IMR-90 (cell line): ENCODE measurements around the gene RGS9. TPM values are rescaled to one million over a fixed set of nuclear protein-coding genes. Genes with fewer than 3 reads are reported as not detected.
A peak's percentile ranks its signal among the peaks of the same experiment; 100 is the strongest.

Experiments
- ATAC-seq: fragments of 200-7000 bp; cut with Tn5 transposase; 2 replicates; pipeline ENCODE4 v1.9.1; 2020; ENCODE audit warnings: low read depth, mild to moderate bottlenecking, moderate library complexity
- BruUV-seq: library from RNA; stranded (reverse); fragments of 400-500 nt; replicated peaks from 2 replicates; lab custom pipeline; 2021; lab: Mats Ljungman, UMichigan
- CTCF ChIA-PET: fragments of 300-600 bp; formaldehyde crosslinking; extraction: SDS; loops from one replicate; lab custom pipeline; 2021; ENCODE audit warnings: antibody characterized with exemption; lab: Yijun Ruan, JAX
- POLR2A ChIA-PET: fragments of 300-600 bp; sonication (Branson Sonifier 250); formaldehyde crosslinking; loops from one replicate; lab custom pipeline; 2022; ENCODE audit warnings: antibody characterized with exemption; ENCODE audit not compliant: unreplicated experiment; lab: Charles Lee
- DNase-seq: peaks from one replicate; pipeline ENCODE4 v3.0.0; 2013
- H2AFZ ChIP-seq: replicated peaks from 2 replicates; pipeline ENCODE3; 2013; ENCODE audit warnings: low read length, mild to moderate bottlenecking; ENCODE audit not compliant: poor library complexity
- H2AK5ac ChIP-seq: 2 replicates; pipeline ENCODE4 v1.6.1; 2013; ENCODE audit warnings: low read depth, low read length, inconsistent platforms
- H2AK9ac ChIP-seq: replicated peaks from 2 replicates; pipeline ENCODE3; 2013; ENCODE audit warnings: mild to moderate bottlenecking, low read depth, low read length, moderate library complexity; ENCODE audit not compliant: poor library complexity
- H2BK120ac ChIP-seq: 2 replicates; pipeline ENCODE4 v1.6.1; 2013; ENCODE audit warnings: low read depth, low read length, inconsistent platforms
- H2BK15ac ChIP-seq: 3 replicates; pipeline ENCODE4 v1.6.1; 2013; ENCODE audit warnings: low read depth, low read length, inconsistent platforms
- H2BK20ac ChIP-seq: 2 replicates; pipeline ENCODE4 v1.6.1; 2013; ENCODE audit warnings: low read depth, mild to moderate bottlenecking, inconsistent platforms, low read length, moderate library complexity
- H2BK5ac ChIP-seq: 2 replicates; pipeline ENCODE4 v1.6.1; 2013; ENCODE audit warnings: mild to moderate bottlenecking, low read depth, low read length, inconsistent platforms; ENCODE audit not compliant: poor library complexity, severe bottlenecking
- H3K14ac ChIP-seq: replicated peaks from 2 replicates; pipeline ENCODE4 v1.6.1; 2013; ENCODE audit warnings: low read depth, low read length, inconsistent platforms
- H3K18ac ChIP-seq: 2 replicates; pipeline ENCODE4 v1.6.1; 2013; ENCODE audit warnings: low read depth, low read length, control low read depth
- H3K23ac ChIP-seq: 2 replicates; pipeline ENCODE4 v1.6.1; 2013; ENCODE audit warnings: low read depth, low read length, inconsistent platforms
- H3K27ac ChIP-seq: 2 replicates; pipeline ENCODE4 v1.5.1; 2013; ENCODE audit warnings: mild to moderate bottlenecking, control low read depth, low read length; ENCODE audit not compliant: insufficient read depth
- H3K27me3 ChIP-seq: 2 replicates; pipeline ENCODE4 v1.6.1; 2013; ENCODE audit warnings: low read length; ENCODE audit not compliant: control insufficient read depth, insufficient read depth
- H3K36me3 ChIP-seq: 2 replicates; pipeline ENCODE4 v1.6.1; 2013; ENCODE audit warnings: low read length, mixed read lengths; ENCODE audit not compliant: control insufficient read depth, insufficient read depth
- H3K4ac ChIP-seq: 2 replicates; pipeline ENCODE4 v1.6.1; 2013; ENCODE audit warnings: low read depth, low read length, inconsistent platforms
- H3K4me1 ChIP-seq: 2 replicates; pipeline ENCODE4 v1.6.1; 2013; ENCODE audit warnings: low read length, mixed read lengths; ENCODE audit not compliant: control insufficient read depth, insufficient read depth
- H3K4me2 ChIP-seq: 2 replicates; pipeline ENCODE4 v1.6.1; 2013; ENCODE audit warnings: low read depth, mild to moderate bottlenecking, control low read depth, low read length, moderate library complexity
- H3K4me3 ChIP-seq: 2 replicates; pipeline ENCODE4 v1.5.1; 2013; ENCODE audit warnings: low read depth, mild to moderate bottlenecking, control low read depth, low read length, moderate library complexity; ENCODE audit not compliant: insufficient read depth
- H3K56ac ChIP-seq: 2 replicates; pipeline ENCODE4 v1.6.1; 2013; ENCODE audit warnings: low read length, inconsistent platforms; ENCODE audit not compliant: insufficient read depth; ENCODE audit errors: extremely low read depth
- H3K79me1 ChIP-seq, 2 experiments: 2 replicates each; pipeline ENCODE4 v1.6.1; 2013; ENCODE audit warnings: low read length in 2 of 2, inconsistent platforms in 1 of 2, low read depth in 1 of 2
- H3K9ac ChIP-seq: 2 replicates; pipeline ENCODE4 v1.6.1; 2013; ENCODE audit warnings: low read depth, low read length, control low read depth
- H3K9me1 ChIP-seq: 2 replicates; pipeline ENCODE4 v1.6.1; 2013; ENCODE audit warnings: low read length, inconsistent platforms; ENCODE audit not compliant: insufficient read depth
- H3K9me3 ChIP-seq: 2 replicates; pipeline ENCODE4 v1.6.1; 2013; ENCODE audit warnings: low read length; ENCODE audit not compliant: control insufficient read depth, insufficient read depth
- H4K20me1 ChIP-seq: 2 replicates; pipeline ENCODE4 v1.6.1; 2013; ENCODE audit warnings: low read length, inconsistent platforms; ENCODE audit not compliant: insufficient read depth
- H4K5ac ChIP-seq: 2 replicates; pipeline ENCODE4 v1.6.1; 2013; ENCODE audit warnings: mild to moderate bottlenecking, low read depth, low read length, control low read depth
- H4K8ac ChIP-seq, 2 experiments: 2 replicates each; pipeline ENCODE4 v1.6.1; 2013; ENCODE audit warnings: low read depth in 2 of 2, low read length in 2 of 2, control low read depth in 1 of 2, inconsistent platforms in 1 of 2
- H4K91ac ChIP-seq: 2 replicates; pipeline ENCODE4 v1.6.1; 2013; ENCODE audit warnings: low read depth, low read length, inconsistent platforms; ENCODE audit not compliant: insufficient read depth
- BHLHE40 ChIP-seq: fragments of 150-350 bp; IDR thresholded peaks from 2 replicates; pipeline ENCODE4 v1.6.1; 2016; ENCODE audit warnings: mild to moderate bottlenecking, low read depth, low read length
- CEBPB ChIP-seq: IDR thresholded peaks from 2 replicates; pipeline ENCODE4 v1.6.1; 2012; ENCODE audit warnings: low read depth, low read length, improper control_type of control experiment
- CHD1 ChIP-seq: IDR thresholded peaks from 2 replicates; pipeline ENCODE4 v1.6.1; 2012; ENCODE audit warnings: low read depth, low read length, improper control_type of control experiment
- FOS ChIP-seq: fragments of 150-350 bp; IDR thresholded peaks from 2 replicates; pipeline ENCODE4 v1.6.1; 2016; ENCODE audit warnings: low read depth, low read length
- MAFK ChIP-seq: IDR thresholded peaks from 2 replicates; pipeline ENCODE4 v1.6.1; 2012; ENCODE audit warnings: low read depth, low read length, improper control_type of control experiment
- MAZ ChIP-seq: IDR thresholded peaks from 2 replicates; pipeline ENCODE4 v1.6.1; 2012; ENCODE audit warnings: low read depth, mild to moderate bottlenecking, low read length, improper control_type of control experiment, moderate library complexity, borderline replicate concordance
- MXI1 ChIP-seq: IDR thresholded peaks from 2 replicates; pipeline ENCODE4 v1.6.1; 2012; ENCODE audit warnings: low read depth, mild to moderate bottlenecking, low read length, moderate library complexity, borderline replicate concordance
- NFE2L2 ChIP-seq: fragments of 150-350 bp; IDR thresholded peaks from 2 replicates; pipeline ENCODE4 v1.6.1; 2016; ENCODE audit warnings: low read depth, mild to moderate bottlenecking, low read length
- POLR2A ChIP-seq: IDR thresholded peaks from 2 replicates; pipeline ENCODE4 v1.6.1; 2012; ENCODE audit warnings: mild to moderate bottlenecking, low read depth, low read length
- RAD21 ChIP-seq: IDR thresholded peaks from 2 replicates; pipeline ENCODE4 v1.6.1; 2012; ENCODE audit warnings: low read length, improper control_type of control experiment
- RCOR1 ChIP-seq: IDR thresholded peaks from 2 replicates; pipeline ENCODE4 v1.6.1; 2012; ENCODE audit warnings: mild to moderate bottlenecking, low read length, improper control_type of control experiment; ENCODE audit not compliant: insufficient replicate concordance
- RFX5 ChIP-seq: IDR thresholded peaks from 2 replicates; pipeline ENCODE4 v1.8.0; 2012; ENCODE audit warnings: low read depth, mild to moderate bottlenecking, low read length, moderate library complexity
- SMC3 ChIP-seq: fragments of 150-350 bp; IDR thresholded peaks from 2 replicates; pipeline ENCODE4 v1.6.1; 2016; ENCODE audit warnings: low read depth, mild to moderate bottlenecking, antibody characterized with exemption, low read length, moderate library complexity
- dilution Hi-C: fragments of 300-500 bp; cut with HindIII; formaldehyde crosslinking; loops from one replicate; pipeline ENCODE4 v1.14.3; 2018; ENCODE audit warnings: low sequenced_read_pairs; ENCODE audit not compliant: unreplicated experiment
- in situ Hi-C: fragments of 300-500 bp; cut with MboI; formaldehyde crosslinking; loops from 3 replicates; pipeline ENCODE4 v1.14.3; 2019; ENCODE audit warnings: low sequenced_read_pairs, inconsistent platforms, mixed read lengths
- intact Hi-C: fragments of 100-400 bp; cut with micrococcal nuclease; formaldehyde crosslinking; loops from 2 replicates; pipeline ENCODE4 v1.10.0; 2022
- polyA plus RNA-seq, 3 experiments: library from polyadenylated mRNA; depleted of rRNA; stranded (reverse); fragments of >200 nt; gene quantifications; 2 replicates each; pipeline ENCODE4 v1.2.3, GENCODE V29; 2012; ENCODE audit warnings: low replicate concordance in 1 of 3
- total RNA-seq: library from RNA; depleted of rRNA; stranded (reverse); fragments of >200 nt; gene quantifications from 2 replicates; pipeline ENCODE4 v1.2.3, GENCODE V29; 2012
- TF ChIP-seq, protein P1 (sequence below): conservative IDR thresholded peaks from 2 replicates; pipeline ENCODE4 v1.5.1; 2012; ENCODE audit warnings: mild to moderate bottlenecking, low read depth, low read length, improper control_type of control experiment
- TF ChIP-seq, protein P2 (sequence below): fragments of 150-350 bp; IDR thresholded peaks from 2 replicates; pipeline ENCODE4 v1.6.1; 2016; ENCODE audit warnings: low read depth, mild to moderate bottlenecking, low read length, moderate library complexity, borderline replicate concordance
- TF ChIP-seq, protein P3 (sequence below): fragments of 150-350 bp; IDR thresholded peaks from 2 replicates; pipeline ENCODE4 v1.6.1; 2017; ENCODE audit warnings: mild to moderate bottlenecking, antibody characterized with exemption, low read length, low read depth

RGS9 gene
- total and polyA plus RNA-seq, 2 of the 4 experiments (the other 2 are of a cell fraction): 0.90 to 1.1 TPM

DNA sequence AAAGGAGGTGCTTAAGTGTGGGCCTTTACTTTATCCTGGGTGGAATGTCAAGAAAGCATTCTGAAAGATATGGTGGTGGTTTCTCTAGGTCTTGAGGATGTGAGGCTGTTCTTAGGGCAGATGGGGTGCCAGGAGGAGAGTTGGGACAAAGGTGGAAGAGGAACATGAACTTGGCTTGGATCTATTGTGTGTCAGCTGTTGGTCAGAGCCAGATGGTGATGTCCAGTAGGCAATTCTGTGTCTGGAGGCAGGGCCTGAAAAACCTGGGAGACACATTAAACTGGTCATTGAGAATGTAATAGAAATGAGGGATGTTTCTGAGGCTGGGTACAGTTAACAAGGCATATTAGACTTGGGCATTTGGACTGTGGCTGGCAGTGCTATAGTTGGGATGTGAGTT is 32.6 kb upstream of the RGS9 start:
- H3K79me1 ChIP-seq: no peaks in the 10 kb centered on the region
- no peak overlapping the region for H3K9ac ChIP-seq
- CTCF ChIA-PET: no interaction called here
- DNase-seq (no peak), ATAC-seq (no peak)
- no peak overlapping the region for H4K91ac ChIP-seq
- H3K14ac ChIP-seq: no peak overlapping the region
- no peak overlapping the region; a peak in 1 of 4 replicates for H4K8ac ChIP-seq
- TF ChIP-seq SMC3: no peak
- no peak for TF ChIP-seq BHLHE40
- TF ChIP-seq, protein P1, sequence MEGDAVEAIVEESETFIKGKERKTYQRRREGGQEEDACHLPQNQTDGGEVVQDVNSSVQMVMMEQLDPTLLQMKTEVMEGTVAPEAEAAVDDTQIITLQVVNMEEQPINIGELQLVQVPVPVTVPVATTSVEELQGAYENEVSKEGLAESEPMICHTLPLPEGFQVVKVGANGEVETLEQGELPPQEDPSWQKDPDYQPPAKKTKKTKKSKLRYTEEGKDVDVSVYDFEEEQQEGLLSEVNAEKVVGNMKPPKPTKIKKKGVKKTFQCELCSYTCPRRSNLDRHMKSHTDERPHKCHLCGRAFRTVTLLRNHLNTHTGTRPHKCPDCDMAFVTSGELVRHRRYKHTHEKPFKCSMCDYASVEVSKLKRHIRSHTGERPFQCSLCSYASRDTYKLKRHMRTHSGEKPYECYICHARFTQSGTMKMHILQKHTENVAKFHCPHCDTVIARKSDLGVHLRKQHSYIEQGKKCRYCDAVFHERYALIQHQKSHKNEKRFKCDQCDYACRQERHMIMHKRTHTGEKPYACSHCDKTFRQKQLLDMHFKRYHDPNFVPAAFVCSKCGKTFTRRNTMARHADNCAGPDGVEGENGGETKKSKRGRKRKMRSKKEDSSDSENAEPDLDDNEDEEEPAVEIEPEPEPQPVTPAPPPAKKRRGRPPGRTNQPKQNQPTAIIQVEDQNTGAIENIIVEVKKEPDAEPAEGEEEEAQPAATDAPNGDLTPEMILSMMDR: no peak
- TF ChIP-seq MXI1: no peak
- no peak for TF ChIP-seq RFX5
- TF ChIP-seq RAD21: no peak
- no peak for TF ChIP-seq FOS
- TF ChIP-seq, protein P2, sequence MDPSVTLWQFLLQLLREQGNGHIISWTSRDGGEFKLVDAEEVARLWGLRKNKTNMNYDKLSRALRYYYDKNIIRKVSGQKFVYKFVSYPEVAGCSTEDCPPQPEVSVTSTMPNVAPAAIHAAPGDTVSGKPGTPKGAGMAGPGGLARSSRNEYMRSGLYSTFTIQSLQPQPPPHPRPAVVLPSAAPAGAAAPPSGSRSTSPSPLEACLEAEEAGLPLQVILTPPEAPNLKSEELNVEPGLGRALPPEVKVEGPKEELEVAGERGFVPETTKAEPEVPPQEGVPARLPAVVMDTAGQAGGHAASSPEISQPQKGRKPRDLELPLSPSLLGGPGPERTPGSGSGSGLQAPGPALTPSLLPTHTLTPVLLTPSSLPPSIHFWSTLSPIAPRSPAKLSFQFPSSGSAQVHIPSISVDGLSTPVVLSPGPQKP: no peak
- TF ChIP-seq CHD1: no peak
- TF ChIP-seq MAFK: no peak
- no peak for TF ChIP-seq POLR2A
- TF ChIP-seq MAZ: no peak
- TF ChIP-seq CEBPB: no peak
- TF ChIP-seq RCOR1: no peak
- no peak for TF ChIP-seq NFE2L2
- TF ChIP-seq, protein P3, sequence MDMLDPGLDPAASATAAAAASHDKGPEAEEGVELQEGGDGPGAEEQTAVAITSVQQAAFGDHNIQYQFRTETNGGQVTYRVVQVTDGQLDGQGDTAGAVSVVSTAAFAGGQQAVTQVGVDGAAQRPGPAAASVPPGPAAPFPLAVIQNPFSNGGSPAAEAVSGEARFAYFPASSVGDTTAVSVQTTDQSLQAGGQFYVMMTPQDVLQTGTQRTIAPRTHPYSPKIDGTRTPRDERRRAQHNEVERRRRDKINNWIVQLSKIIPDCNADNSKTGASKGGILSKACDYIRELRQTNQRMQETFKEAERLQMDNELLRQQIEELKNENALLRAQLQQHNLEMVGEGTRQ: no peak
- no peaks in the 10 kb centered on the region for H3K9me3 ChIP-seq
- H2AK9ac ChIP-seq: no peak overlapping the region
- peak overlapping the region; percentile 12; the same call in 1 of the 2 replicates for H3K23ac ChIP-seq
- H3K27ac ChIP-seq: no peak overlapping the region
- intact Hi-C loops (no loop called here), in situ Hi-C loops (no loop called here), dilution Hi-C loops (no loop called here)
- peak overlapping the region; percentile 2; the same call in 1 of the 2 replicates for H2BK120ac ChIP-seq
- no peak overlapping the region for H3K4me2 ChIP-seq
- no peak overlapping the region for H3K4me3 ChIP-seq
- 0 out of 3 replicates have a peak overlapping the region, but pooled peaks have one; percentile 29 for H2BK15ac ChIP-seq
- POLR2A ChIA-PET: no interaction called here
- H4K5ac ChIP-seq: no peak overlapping the region
- no peak overlapping the region for H3K18ac ChIP-seq
- peak overlapping the region; percentile 31; the same call in 1 of the 2 replicates for H2AK5ac ChIP-seq
- peaks cover 4% of the 10 kb centered on the region; the same call in 1 of the 2 replicates for H4K20me1 ChIP-seq
- H3K56ac ChIP-seq: no peak overlapping the region
- H3K27me3 ChIP-seq: no peaks in the 10 kb centered on the region
- H3K36me3 ChIP-seq: no peaks in the 10 kb centered on the region
- BruUV-seq: no TSS peak
- H2AFZ ChIP-seq: no peak overlapping the region
- H2BK5ac ChIP-seq: no peak overlapping the region
- peaks cover 10% of the 10 kb centered on the region for H3K4me1 ChIP-seq
- 0 out of 2 replicates have a peak overlapping the region, but pooled peaks have one; percentile 27 for H3K4ac ChIP-seq
- peaks cover 6% of the 10 kb centered on the region; the same call in 1 of the 2 replicates for H3K9me1 ChIP-seq
- H2BK20ac ChIP-seq: no peak overlapping the region
